Suprapubic skin (tissue), 4 donors: Measurements from ENCODE around the gene HABP4. TPM values are rescaled to one million over a fixed set of nuclear protein-coding genes. Genes with fewer than 3 reads are reported as not detected.

Source experiments
- DNase-seq, 2 donors: peaks; one replicate each; pipeline ENCODE4 v3.0.0-alpha.2; 2019; ENCODE audit warnings: low spot score in 2 of 2
- H3K27ac ChIP-seq: fragments of 200-600 bp; sonication (generic); one replicate; pipeline ENCODE4 v1.5.1; 2019
- H3K27me3 ChIP-seq: fragments of 200-600 bp; sonication (generic); one replicate; pipeline ENCODE4 v1.5.1; 2019
- H3K36me3 ChIP-seq: fragments of 200-600 bp; sonication (generic); one replicate; pipeline ENCODE4 v1.5.1; 2019
- H3K4me1 ChIP-seq: fragments of 200-600 bp; sonication (generic); one replicate; pipeline ENCODE4 v1.5.1; 2019
- H3K4me3 ChIP-seq: fragments of 200-600 bp; sonication (generic); one replicate; pipeline ENCODE4 v1.5.1; 2019; ENCODE audit warnings: mild to moderate bottlenecking
- H3K9me3 ChIP-seq: fragments of 200-600 bp; sonication (generic); one replicate; pipeline ENCODE4 v1.5.1; 2019
- CTCF ChIP-seq, 2 donors: fragments of 200-600 bp in 1 of 2; fragments of 450-650 bp in 1 of 2; sonication (generic) in 1 of 2; IDR thresholded peaks; one replicate each; pipeline ENCODE4 v1.5.1; 2016 to 2019; ENCODE audit warnings: antibody characterized with exemption in 2 of 2, mild to moderate bottlenecking in 1 of 2, moderate library complexity in 1 of 2
- EP300 ChIP-seq: sonication (generic); formaldehyde crosslinking; IDR thresholded peaks from one replicate; pipeline ENCODE4 v1.6.1; 2017; ENCODE audit warnings: antibody characterized with exemption
- POLR2A ChIP-seq, 2 donors: fragments of 450-650 bp; IDR thresholded peaks; one replicate each; pipeline ENCODE4 v1.6.1; 2017; ENCODE audit warnings: antibody characterized with exemption in 2 of 2, mild to moderate bottlenecking in 2 of 2, moderate library complexity in 2 of 2
- POLR2AphosphoS5 ChIP-seq, 3 donors: sonication (generic); formaldehyde crosslinking; IDR thresholded peaks; one replicate each; pipeline ENCODE4 v1.6.1; 2017; ENCODE audit warnings: antibody characterized with exemption in 3 of 3
- WGBS: methylation state at CpG from one replicate; pipeline ENCODE4 v1.1.5; 2018; 5-methylcytosine and 5-hydroxymethylcytosine counted together
- total RNA-seq, 4 donors: library from RNA; depleted of rRNA; stranded (reverse); fragments of >200 nt; gene quantifications; one replicate each; pipeline ENCODE4 v1.1.0, GENCODE V29; 2016

HABP4 gene
- total RNA-seq, 4 donors from 2014 or later: 3.9 to 9.2 (median 7.1) TPM

GRCh38 chr9:96515621-96516470 lies 65.9 kb downstream of the HABP4 start:
- no peak for DNase-seq
- peak overlapping the region; percentile 79 for H3K27ac ChIP-seq

GRCh38 chr9:96519095-96519494 lies 69.1 kb downstream of the HABP4 start:
- Histone ChIP-seq H3K27me3 (no peaks in the 10 kb centered on the region), H3K4me3 (no peak overlapping the region), H3K27ac (no peak overlapping the region), H3K36me3 (peaks cover 6% of the 10 kb centered on the region), H3K9me3 (no peaks in the 10 kb centered on the region), H3K4me1 (peaks cover 15% of the 10 kb centered on the region)
- no peak for DNase-seq
- 92% methylated on average over 7 of the region's 7 CpGs for WGBS
- no peak for TF ChIP-seq POLR2AphosphoS5 (IDR thresholded peaks at IDR 0.05)
- TF ChIP-seq EP300: no peak
- no peak for TF ChIP-seq CTCF (IDR thresholded peaks at IDR 0.05)

More at GRCh38 chr9:96515621-96516470, 65.9 kb downstream of the HABP4 start:
- H3K4me1 ChIP-seq: peaks cover 24% of the 10 kb centered on the region
- H3K36me3 ChIP-seq: peaks cover 3% of the 10 kb centered on the region
- no peaks in the 10 kb centered on the region for H3K9me3 ChIP-seq
- H3K27me3 ChIP-seq: no peaks in the 10 kb centered on the region
- TF ChIP-seq POLR2A (IDR thresholded peaks at IDR 0.05): no peak
- no peak for TF ChIP-seq EP300
- no peak for TF ChIP-seq CTCF (IDR thresholded peaks at IDR 0.05)
- TF ChIP-seq POLR2AphosphoS5 (IDR thresholded peaks at IDR 0.05): peak in 1 of 3 donors; percentile 78
- no peak overlapping the region for H3K4me3 ChIP-seq
- WGBS: 61% methylated on average over 5 of the region's 5 CpGs

GRCh38 chr9:96519787-96520186 lies 69.8 kb downstream of the HABP4 start:
- no peak for DNase-seq
- Histone ChIP-seq H3K36me3 (peaks cover 6% of the 10 kb centered on the region), H3K27me3 (no peaks in the 10 kb centered on the region), H3K27ac (peak overlapping the region; percentile 18), H3K9me3 (no peaks in the 10 kb centered on the region), H3K4me3 (no peak overlapping the region), H3K4me1 (peaks cover 13% of the 10 kb centered on the region)
- no peak for TF ChIP-seq POLR2A (IDR thresholded peaks at IDR 0.05)
- no peak for TF ChIP-seq POLR2AphosphoS5 (IDR thresholded peaks at IDR 0.05)
- TF ChIP-seq CTCF (IDR thresholded peaks at IDR 0.05): no peak
- TF ChIP-seq EP300: no peak
- 54% methylated on average over 2 of the region's 2 CpGs for WGBS

GRCh38 chr9:96522366-96522765 lies 72.4 kb downstream of the HABP4 start:
- 92% methylated on average over 4 of the region's 4 CpGs for WGBS
- DNase-seq: no peak
- TF ChIP-seq POLR2AphosphoS5 (IDR thresholded peaks at IDR 0.05) (no peak), POLR2A (IDR thresholded peaks at IDR 0.05) (no peak), EP300 (no peak), CTCF (IDR thresholded peaks at IDR 0.05) (no peak)
- no peaks in the 10 kb centered on the region for H3K9me3 ChIP-seq
- peaks cover 6% of the 10 kb centered on the region for H3K36me3 ChIP-seq
- H3K27ac ChIP-seq: no peak overlapping the region
- no peak overlapping the region for H3K4me3 ChIP-seq
- no peaks in the 10 kb centered on the region for H3K27me3 ChIP-seq
- H3K4me1 ChIP-seq: no peaks in the 10 kb centered on the region

- no peaks in the 10 kb centered on the region for H3K9me3 ChIP-seq
- H3K36me3 ChIP-seq: peaks cover 6% of the 10 kb centered on the region
- H3K4me1 ChIP-seq: no peaks in the 10 kb centered on the region
- H3K27ac ChIP-seq: no peak overlapping the region
- H3K4me3 ChIP-seq: no peak overlapping the region
- TF ChIP-seq CTCF (IDR thresholded peaks at IDR 0.05) (no peak), EP300 (no peak), POLR2AphosphoS5 (IDR thresholded peaks at IDR 0.05) (no peak), POLR2A (IDR thresholded peaks at IDR 0.05) (no peak)
- no peaks in the 10 kb centered on the region for H3K27me3 ChIP-seq
- no peak for DNase-seq
- WGBS: 93% methylated on average over 7 of the region's 7 CpGs
Observed at GRCh38 chr9:96523374-96523773, 73.4 kb downstream of the HABP4 start.
